ENCODE data around the gene LUC7L2.

GRCh38 chr7:139339698-139340036 lies 20.0 kb upstream of the LUC7L2 start:
- TF ChIP-seq POLR2AphosphoS5 (IDR thresholded peaks at IDR 0.05; ENCODE audit: low read depth, low read length) (no peak), TAF1 (IDR thresholded peaks at IDR 0.05; ENCODE audit: borderline replicate concordance, low read depth, low read length) (no peak)
